GM12878 (cell line): Measurements from ENCODE around the gene RETREG2. TPM values are rescaled to one million over a fixed set of nuclear protein-coding genes. Genes with fewer than 3 reads are reported as not detected.

Source experiments
- ATAC-seq: fragments of 200-7000 bp; cut with Tn5 transposase; 3 replicates; pipeline ENCODE4 v1.9.1; 2020; ENCODE audit warnings: mild to moderate bottlenecking, moderate library complexity
- BruUV-seq: library from RNA; stranded (reverse); fragments of 400-500 nt; replicated peaks from 2 replicates; lab custom pipeline; 2021; lab: Mats Ljungman, UMichigan
- CTCF ChIA-PET: fragments of 300-600 bp; sonication (Branson Sonifier 250); formaldehyde crosslinking; extraction: SDS; loops from one replicate; lab custom pipeline; 2021; ENCODE audit warnings: inconsistent platforms; lab: Yijun Ruan, JAX
- POLR2A ChIA-PET: fragments of 350-600 bp; formaldehyde crosslinking; extraction: SDS; loops from one replicate; lab custom pipeline; 2021; ENCODE audit warnings: inconsistent platforms; lab: Charles Lee
- RAD21 ChIA-PET: fragments of 300-600 bp; sonication (Branson Sonifier 250); formaldehyde crosslinking; loops from one replicate; lab custom pipeline; 2023; ENCODE audit warnings: antibody characterized with exemption; ENCODE audit not compliant: unreplicated experiment; lab: Charles Lee
- SMC1A ChIA-PET: fragments of 300-600 bp; sonication (Branson Sonifier 250); formaldehyde crosslinking; loops from one replicate; lab custom pipeline; 2023; ENCODE audit not compliant: unreplicated experiment, uncharacterized antibody; lab: Charles Lee
- DNase-seq: peaks from one replicate; pipeline ENCODE4 v3.0.0-alpha.2; 2011; ENCODE audit warnings: low read depth, low spot score
- FAIRE-seq: peaks from 3 replicates; lab custom pipeline; 2011; peaks lifted over from hg19 to GRCh38; lab: Jason Lieb, UNC
- H2AFZ ChIP-seq: 2 replicates; pipeline ENCODE4 v1.6.0; 2011; ENCODE audit warnings: low read depth, low read length, control low read depth; ENCODE audit not compliant: control insufficient read depth
- H3K27ac ChIP-seq: 2 replicates; pipeline ENCODE4 v1.5.1; 2011; ENCODE audit warnings: control low read depth; ENCODE audit not compliant: control insufficient read depth, insufficient read depth
- H3K27me3 ChIP-seq, 2 experiments: replicated peaks in 1 of 2; 2 replicates each; pipeline versions ENCODE4 v1.6.0 to v1.6.1; 2011; ENCODE audit warnings: low read length in 1 of 2; ENCODE audit not compliant: control insufficient read depth in 2 of 2, insufficient read depth in 2 of 2
- H3K36me3 ChIP-seq, 2 experiments: 2 replicates each; pipeline ENCODE4 v1.5.1; 2011; ENCODE audit warnings: low read length in 1 of 2; ENCODE audit not compliant: control insufficient read depth in 2 of 2, insufficient read depth in 2 of 2
- H3K4me1 ChIP-seq: 2 replicates; pipeline ENCODE4 v1.6.1; 2011; ENCODE audit warnings: mild to moderate bottlenecking, low read length, moderate library complexity, mixed read lengths; ENCODE audit not compliant: control insufficient read depth, insufficient read depth
- H3K4me2 ChIP-seq: 2 replicates; pipeline ENCODE4 v1.6.0; 2011; ENCODE audit warnings: control low read depth; ENCODE audit not compliant: control insufficient read depth, insufficient read depth
- H3K4me3 ChIP-seq: fragments of 200-600 bp; sonication (generic); 2 replicates; pipeline ENCODE4 v1.5.1; 2016
- H3K79me2 ChIP-seq: 2 replicates; pipeline ENCODE4 v1.6.0; 2011; ENCODE audit warnings: low read length; ENCODE audit not compliant: control insufficient read depth, insufficient read depth
- H3K9ac ChIP-seq: 2 replicates; pipeline ENCODE4 v1.8.0; 2011; ENCODE audit warnings: low read length, control low read depth, mixed read lengths; ENCODE audit not compliant: control insufficient read depth, insufficient read depth
- H3K9me3 ChIP-seq: replicated peaks from 3 replicates; pipeline ENCODE4 v1.5.1; 2011; ENCODE audit warnings: mild to moderate bottlenecking, low read length; ENCODE audit not compliant: control insufficient read depth, insufficient read depth
- H4K20me1 ChIP-seq: 2 replicates; pipeline ENCODE4 v1.6.0; 2011; ENCODE audit not compliant: control insufficient read depth, insufficient read depth
- HDAC2 ChIP-seq: fragments of 200-600 bp; sonication (generic); IDR thresholded peaks from 2 replicates; pipeline ENCODE4 v1.6.1; 2017
- JUND ChIP-seq: IDR thresholded peaks from 2 replicates; pipeline ENCODE4 v1.6.1; 2012; ENCODE audit warnings: low read depth, mild to moderate bottlenecking, low read length, improper control_type of control experiment, moderate library complexity
- KDM1A ChIP-seq: fragments of 200-600 bp; sonication (generic); IDR thresholded peaks from 2 replicates; pipeline ENCODE4 v1.6.1; 2016; ENCODE audit warnings: borderline replicate concordance
- NBN ChIP-seq: fragments of 450-650 bp; IDR thresholded peaks from 2 replicates; pipeline ENCODE4 v1.6.1; 2016
- NFYA ChIP-seq: IDR thresholded peaks from 2 replicates; pipeline ENCODE4 v1.6.1; 2011; ENCODE audit warnings: low read depth, mild to moderate bottlenecking, low read length, improper control_type of control experiment, borderline replicate concordance
- POLR2AphosphoS5 ChIP-seq: IDR thresholded peaks from 2 replicates; pipeline ENCODE4 v1.6.1; 2011; ENCODE audit warnings: mild to moderate bottlenecking, low read length, inconsistent platforms
- SREBF2 ChIP-seq: IDR thresholded peaks from 2 replicates; pipeline ENCODE4 v1.6.1; 2012; ENCODE audit warnings: mild to moderate bottlenecking, low read length
- TCF7 ChIP-seq: IDR thresholded peaks from 2 replicates; pipeline ENCODE4 v1.6.1; 2014; ENCODE audit warnings: antibody characterized with exemption, borderline replicate concordance
- ZNF384 ChIP-seq: IDR thresholded peaks from 2 replicates; pipeline ENCODE4 v1.6.1; 2012; ENCODE audit warnings: low read depth, mild to moderate bottlenecking, low read length, improper control_type of control experiment, borderline replicate concordance
- WGBS: methylation state at CpG from one replicate; pipeline ENCODE4 v1.1.6; 2016; ENCODE audit warnings: low lambda C conversion rate; ENCODE audit not compliant: insufficient replicate concordance, insufficient coverage; ENCODE audit errors: missing lambda C conversion rate; 5-methylcytosine and 5-hydroxymethylcytosine counted together
- in situ Hi-C: fragments of 300-500 bp; cut with MboI; formaldehyde crosslinking; loops from 9 replicates; pipeline ENCODE4 v1.14.3; 2018; ENCODE audit warnings: mixed read lengths
- intact Hi-C: fragments of 100-400 bp; cut with micrococcal nuclease; formaldehyde crosslinking; loops from one replicate; pipeline ENCODE4 v1.14.2; 2022; ENCODE audit not compliant: unreplicated experiment
- polyA plus RNA-seq, 11 experiments: library from polyadenylated mRNA; depleted of rRNA in 4 of 11; unstranded in 6 of 11; stranded (reverse) in 5 of 11; fragments of >200 nt; fragmentation: Nextera tagmentation in 4 of 11; fragmentation: Illumina TruSeq in 1 of 11; extraction: Ambion mirVana in 4 of 11; extraction: Trizol in 1 of 11; gene quantifications; 1 replicate in 1 of 11; 2 replicates in 10 of 11; pipeline versions ENCODE4 v1.2.1 to v1.2.3, GENCODE V29; 2011 to 2016; ENCODE audit warnings: inconsistent platforms in 2 of 11, missing spikeins in 2 of 11, low read depth in 1 of 11
- total RNA-seq, 4 experiments: library from RNA; depleted of rRNA in 3 of 4; stranded (reverse); fragments of >200 nt in 3 of 4; fragmentation: Illumina TruSeq in 1 of 4; extraction: Trizol in 1 of 4; gene quantifications; 2 replicates each; pipeline versions ENCODE4 v1.2.1 to v1.2.3, GENCODE V29; 2013 to 2021
- TF ChIP-seq, protein P1 (sequence below): fragments of 450-650 bp; IDR thresholded peaks from 2 replicates; pipeline ENCODE4 v1.6.1; 2017; ENCODE audit warnings: mild to moderate bottlenecking, moderate library complexity

The RETREG2 gene
- total and polyA plus RNA-seq, 10 of the 15 experiments (the other 5 are each of a cell fraction or from before 2014, with no cell fraction given): 10.1 to 72.0 (median 28.3) TPM

DNA sequence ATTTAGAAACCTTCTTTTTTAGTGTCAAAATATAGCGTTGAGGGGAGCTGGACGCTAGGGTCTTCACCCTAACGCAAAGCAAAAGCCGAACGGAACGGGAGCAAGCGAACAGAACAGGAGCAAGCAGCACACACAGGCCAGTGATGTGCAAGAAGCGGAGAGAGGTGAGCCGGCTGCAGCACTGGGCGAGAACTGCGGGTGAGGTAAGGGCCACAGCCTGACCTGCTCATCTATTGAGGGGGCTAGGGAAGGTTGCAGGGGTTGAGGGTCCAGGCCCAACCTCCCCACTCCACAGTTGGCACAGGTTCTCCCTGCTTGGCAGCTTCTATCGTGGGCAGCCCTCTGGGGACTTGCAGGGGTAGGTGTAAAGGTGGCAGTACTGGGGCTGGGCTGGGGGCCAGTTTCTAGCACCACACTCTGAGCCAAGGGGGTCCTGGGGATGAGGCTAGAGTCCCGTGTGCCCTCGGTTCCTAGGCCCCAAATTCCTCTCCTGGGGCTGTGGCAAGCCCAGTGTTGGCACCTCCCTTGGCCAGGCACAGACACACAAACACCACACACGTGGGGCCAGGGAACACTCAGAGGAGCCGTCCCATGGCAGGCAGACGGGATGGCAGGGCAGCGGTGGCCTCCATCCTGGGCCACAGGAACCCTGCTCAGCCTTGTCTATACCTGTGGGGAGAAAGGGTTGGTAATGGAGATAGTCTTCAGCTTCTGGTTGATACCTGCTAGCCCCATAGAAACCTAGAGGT lies 41.9 kb downstream of the RETREG2 start:
- intact Hi-C loops: loop anchor here (2.0 kb wide), 1 partner anchor 75 kb away; no protein-coding TSS in a partner anchor
- Histone ChIP-seq H3K9me3 (no peaks in the 10 kb centered on the region), H3K79me2 (peaks cover 14% of the 10 kb centered on the region), H3K36me3 (peaks cover 12 to 32% of the 10 kb centered on the region in 2 experiments), H3K9ac (no peak overlapping the region), H3K27me3 (no peaks in the 10 kb centered on the region), H3K4me1 (peaks cover 16% of the 10 kb centered on the region), H4K20me1 (no peaks in the 10 kb centered on the region; the same call in 1 of the 2 replicates), H3K27ac (no peak overlapping the region), H2AFZ (no peak overlapping the region), H3K4me3 (no peak overlapping the region), H3K4me2 (no peak overlapping the region)
- TF ChIP-seq TCF7: no peak
- TF ChIP-seq SREBF2: no peak
- ChIA-PET POLR2A (interaction anchor here (0.7 to 3.8 kb wide), 4 partner anchors 9 to 44 kb away, joined by 3 to 21 read pairs (median 6); partner anchors contain the start of genes CNPPD1, GLB1L and STK16), CTCF (interaction anchor here (0.9 kb wide), 1 partner anchor 26 kb away, joined by 3 read pairs; no protein-coding TSS in a partner anchor), RAD21 (interaction anchor here (0.7 kb wide), 1 partner anchor 56 kb away, joined by 3 read pairs; no protein-coding TSS in a partner anchor), SMC1A (interaction anchor here (1.3 to 1.8 kb wide), 4 partner anchors 9 to 62 kb away, joined by 4 to 8 read pairs (median 4); partner anchors contain the start of genes ANKZF1, ATG9A and ZFAND2B)
- WGBS: 93% methylated on average over 18 of the region's 18 CpGs
- ATAC-seq (no peak), FAIRE-seq (no peak), DNase-seq (no peak)
- in situ Hi-C loops: no loop called here
- no TSS peak for BruUV-seq

DNA sequence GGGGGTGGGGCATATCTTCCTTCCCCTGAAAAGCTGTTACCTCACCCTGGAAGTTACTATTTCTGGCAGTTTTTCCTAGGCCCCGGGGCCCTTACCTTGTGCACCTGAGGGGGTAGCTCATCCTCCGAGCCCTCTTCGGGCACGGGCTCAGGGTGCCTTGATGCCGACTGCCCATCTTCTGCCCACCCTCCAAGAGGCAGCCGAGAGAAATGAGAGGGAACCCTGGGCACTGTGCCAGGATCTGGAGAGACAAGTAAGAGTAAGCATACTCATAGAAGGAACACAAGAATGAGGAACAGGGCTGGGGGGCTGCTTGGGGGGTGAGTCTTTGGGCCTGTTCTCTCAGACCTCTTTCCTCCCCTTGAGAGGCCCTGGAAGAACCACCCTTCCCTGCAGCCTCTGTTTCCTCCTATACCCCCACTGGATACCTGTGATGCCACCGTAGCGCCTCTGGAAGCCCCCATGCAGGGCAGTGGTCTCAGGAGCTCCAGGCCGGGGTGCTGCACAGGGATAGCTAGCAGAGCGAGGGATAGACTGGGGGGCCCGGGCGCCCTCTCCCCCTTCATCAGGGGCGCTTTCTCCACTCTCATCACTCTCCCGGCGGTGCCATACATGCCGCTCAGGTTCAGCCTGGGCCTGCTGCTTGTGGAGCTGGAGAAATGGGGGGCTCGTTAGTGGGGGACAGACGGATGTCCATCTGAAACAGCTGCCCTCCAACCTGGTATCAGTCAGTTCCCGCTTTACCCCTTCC lies 42.8 kb downstream of the RETREG2 start:
- CTCF ChIA-PET: interaction anchor here (0.9 kb wide), 1 partner anchor 25 kb away, joined by 3 read pairs; no protein-coding TSS in a partner anchor
- H3K79me2 ChIP-seq: peaks cover 14% of the 10 kb centered on the region
- SMC1A ChIA-PET: interaction anchor here (1.1 kb wide), 1 partner anchor 11 kb away, joined by 3 read pairs; no protein-coding TSS in a partner anchor
- POLR2A ChIA-PET: interaction anchor here (0.7 kb wide), 1 partner anchor 8 kb away, joined by 4 read pairs; no protein-coding TSS in a partner anchor
- intact Hi-C loops: no loop called here
- H3K27me3 ChIP-seq: no peaks in the 10 kb centered on the region
- H2AFZ ChIP-seq: no peak overlapping the region
- no peaks in the 10 kb centered on the region; the same call in 1 of the 2 replicates for H4K20me1 ChIP-seq
- H3K4me1 ChIP-seq: peaks cover 16% of the 10 kb centered on the region
- H3K36me3 ChIP-seq: peaks cover 14 to 30% of the 10 kb centered on the region in 2 experiments
- H3K4me2 ChIP-seq: no peak overlapping the region
- no peak overlapping the region for H3K9ac ChIP-seq
- no peak for DNase-seq
- H3K4me3 ChIP-seq: no peak overlapping the region
- FAIRE-seq: no peak
- in situ Hi-C loops: no loop called here
- no TSS peak for BruUV-seq
- no peak overlapping the region for H3K27ac ChIP-seq
- RAD21 ChIA-PET: interaction anchor here (0.7 kb wide), 1 partner anchor 57 kb away, joined by 3 read pairs; no protein-coding TSS in a partner anchor
- 95% methylated on average over 19 of the region's 19 CpGs for WGBS
- no peaks in the 10 kb centered on the region for H3K9me3 ChIP-seq
- no peak for ATAC-seq
- TF ChIP-seq NBN (no peak), HDAC2 (no peak), NFYA (no peak), JUND (no peak), KDM1A (no peak), ZNF384 (no peak), POLR2AphosphoS5 (no peak)
- TF ChIP-seq, protein P1, sequence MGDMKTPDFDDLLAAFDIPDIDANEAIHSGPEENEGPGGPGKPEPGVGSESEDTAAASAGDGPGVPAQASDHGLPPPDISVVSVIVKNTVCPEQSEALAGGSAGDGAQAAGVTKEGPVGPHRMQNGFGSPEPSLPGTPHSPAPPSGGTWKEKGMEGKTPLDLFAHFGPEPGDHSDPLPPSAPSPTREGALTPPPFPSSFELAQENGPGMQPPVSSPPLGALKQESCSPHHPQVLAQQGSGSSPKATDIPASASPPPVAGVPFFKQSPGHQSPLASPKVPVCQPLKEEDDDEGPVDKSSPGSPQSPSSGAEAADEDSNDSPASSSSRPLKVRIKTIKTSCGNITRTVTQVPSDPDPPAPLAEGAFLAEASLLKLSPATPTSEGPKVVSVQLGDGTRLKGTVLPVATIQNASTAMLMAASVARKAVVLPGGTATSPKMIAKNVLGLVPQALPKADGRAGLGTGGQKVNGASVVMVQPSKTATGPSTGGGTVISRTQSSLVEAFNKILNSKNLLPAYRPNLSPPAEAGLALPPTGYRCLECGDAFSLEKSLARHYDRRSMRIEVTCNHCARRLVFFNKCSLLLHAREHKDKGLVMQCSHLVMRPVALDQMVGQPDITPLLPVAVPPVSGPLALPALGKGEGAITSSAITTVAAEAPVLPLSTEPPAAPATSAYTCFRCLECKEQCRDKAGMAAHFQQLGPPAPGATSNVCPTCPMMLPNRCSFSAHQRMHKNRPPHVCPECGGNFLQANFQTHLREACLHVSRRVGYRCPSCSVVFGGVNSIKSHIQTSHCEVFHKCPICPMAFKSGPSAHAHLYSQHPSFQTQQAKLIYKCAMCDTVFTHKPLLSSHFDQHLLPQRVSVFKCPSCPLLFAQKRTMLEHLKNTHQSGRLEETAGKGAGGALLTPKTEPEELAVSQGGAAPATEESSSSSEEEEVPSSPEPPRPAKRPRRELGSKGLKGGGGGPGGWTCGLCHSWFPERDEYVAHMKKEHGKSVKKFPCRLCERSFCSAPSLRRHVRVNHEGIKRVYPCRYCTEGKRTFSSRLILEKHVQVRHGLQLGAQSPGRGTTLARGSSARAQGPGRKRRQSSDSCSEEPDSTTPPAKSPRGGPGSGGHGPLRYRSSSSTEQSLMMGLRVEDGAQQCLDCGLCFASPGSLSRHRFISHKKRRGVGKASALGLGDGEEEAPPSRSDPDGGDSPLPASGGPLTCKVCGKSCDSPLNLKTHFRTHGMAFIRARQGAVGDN: no peak
